B cell (primary cell): ENCODE results near the gene COX20.

Source experiments
- EZH2 ChIP-seq: IDR thresholded peaks from 2 replicates; pipeline ENCODE4 v1.6.1; 2012; ENCODE audit warnings: borderline replicate concordance, low read depth, mild to moderate bottlenecking, moderate library complexity, low read length; ENCODE audit not compliant: insufficient read depth, poor library complexity, severe bottlenecking
- TF ChIP-seq, protein P1 (sequence below): fragments of 200-600 bp; IDR thresholded peaks from one replicate; pipeline ENCODE4 v1.8.0; 2022; ENCODE audit warnings: antibody characterized with exemption, mild to moderate bottlenecking

DNA sequence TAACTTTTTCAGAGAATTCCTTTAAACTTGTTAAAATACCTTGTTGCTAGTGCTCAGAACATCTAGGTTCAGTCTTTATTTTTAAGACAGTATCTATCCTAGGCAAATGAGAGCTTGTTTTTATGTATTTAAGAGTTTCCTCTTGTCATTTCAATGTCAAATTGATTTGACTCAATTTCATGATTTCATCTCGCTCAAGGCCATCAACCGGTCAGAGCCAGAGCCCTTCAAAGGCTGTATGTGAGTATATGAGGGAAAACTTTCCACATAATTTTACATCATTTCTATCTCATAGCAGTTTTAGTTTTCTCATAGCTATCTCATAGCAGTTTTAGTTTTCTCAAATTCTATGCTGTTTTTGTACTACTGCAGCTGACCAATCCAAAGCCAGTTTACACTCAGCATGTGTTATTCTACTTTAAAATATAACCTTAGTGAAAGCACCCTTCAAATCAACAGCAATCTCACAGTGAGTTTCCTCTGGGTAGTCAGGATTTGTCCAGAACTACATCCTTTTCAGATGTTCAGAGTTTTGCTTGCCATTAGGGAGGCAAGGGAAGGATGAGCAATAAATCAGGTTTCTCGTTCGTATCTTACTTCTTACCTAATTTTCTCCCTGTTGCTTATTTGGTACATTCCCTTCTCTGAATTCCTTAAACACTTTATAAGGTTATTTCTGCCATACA is 16.2 kb downstream of the COX20 start:
- TF ChIP-seq, protein P1, sequence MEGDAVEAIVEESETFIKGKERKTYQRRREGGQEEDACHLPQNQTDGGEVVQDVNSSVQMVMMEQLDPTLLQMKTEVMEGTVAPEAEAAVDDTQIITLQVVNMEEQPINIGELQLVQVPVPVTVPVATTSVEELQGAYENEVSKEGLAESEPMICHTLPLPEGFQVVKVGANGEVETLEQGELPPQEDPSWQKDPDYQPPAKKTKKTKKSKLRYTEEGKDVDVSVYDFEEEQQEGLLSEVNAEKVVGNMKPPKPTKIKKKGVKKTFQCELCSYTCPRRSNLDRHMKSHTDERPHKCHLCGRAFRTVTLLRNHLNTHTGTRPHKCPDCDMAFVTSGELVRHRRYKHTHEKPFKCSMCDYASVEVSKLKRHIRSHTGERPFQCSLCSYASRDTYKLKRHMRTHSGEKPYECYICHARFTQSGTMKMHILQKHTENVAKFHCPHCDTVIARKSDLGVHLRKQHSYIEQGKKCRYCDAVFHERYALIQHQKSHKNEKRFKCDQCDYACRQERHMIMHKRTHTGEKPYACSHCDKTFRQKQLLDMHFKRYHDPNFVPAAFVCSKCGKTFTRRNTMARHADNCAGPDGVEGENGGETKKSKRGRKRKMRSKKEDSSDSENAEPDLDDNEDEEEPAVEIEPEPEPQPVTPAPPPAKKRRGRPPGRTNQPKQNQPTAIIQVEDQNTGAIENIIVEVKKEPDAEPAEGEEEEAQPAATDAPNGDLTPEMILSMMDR = no peak
- TF ChIP-seq EZH2 = no peak
